K562 (cell line): Measurements from ENCODE around the gene PGF. TPM values are rescaled to one million over a fixed set of nuclear protein-coding genes. Genes with fewer than 3 reads are reported as not detected.

ENCODE experiments used
- BACH1 ChIP-seq: fragments of 200-800 bp; sonication (Bioruptor generic); IDR thresholded peaks from 2 replicates; pipeline ENCODE4 v1.6.1; 2016; ENCODE audit warnings: missing genetic modification characterization, missing compliant biosample characterization
- EP300 ChIP-seq: IDR thresholded peaks from 2 replicates; pipeline ENCODE4 v1.6.1; 2012; ENCODE audit warnings: low read length, improper control_type of control experiment
- GATAD2A ChIP-seq: fragments of 450-650 bp; IDR thresholded peaks from 2 replicates; pipeline ENCODE4 v1.6.1; 2017
- HMGN3 ChIP-seq: IDR thresholded peaks from 2 replicates; pipeline ENCODE4 v1.6.1; 2011; ENCODE audit warnings: borderline replicate concordance, low read depth, mild to moderate bottlenecking, mixed read lengths, low read length; ENCODE audit not compliant: insufficient read length; ENCODE audit errors: extremely low read depth
- NCOA1 ChIP-seq: fragments of 450-650 bp; IDR thresholded peaks from 2 replicates; pipeline ENCODE4 v1.6.1; 2016; ENCODE audit warnings: low read depth
- TCFL5 ChIP-seq: fragments of 250-450 bp; sonication (Bioruptor Pico); conservative IDR thresholded peaks from 2 replicates; pipeline ENCODE4 v1.6.1; 2021; ENCODE audit warnings: mild to moderate bottlenecking, moderate library complexity, matching md5 sums
- YBX1 ChIP-seq: fragments of 450-650 bp; IDR thresholded peaks from 2 replicates; pipeline ENCODE4 v1.7.1; 2016; ENCODE audit warnings: mild to moderate bottlenecking
- ZNF316 ChIP-seq: fragments of 450-650 bp; IDR thresholded peaks from 2 replicates; pipeline ENCODE4 v1.6.1; 2016
- polyA plus RNA-seq, 8 experiments: library from polyadenylated mRNA; depleted of rRNA in 4 of 8; stranded (reverse) in 5 of 8; unstranded in 3 of 8; fragments of >200 nt; fragmentation: Nextera tagmentation in 2 of 8; fragmentation: Illumina TruSeq in 1 of 8; extraction: Ambion mirVana in 2 of 8; extraction: Trizol in 1 of 8; gene quantifications; 2 replicates each; pipeline versions ENCODE4 v1.2.1 to v1.2.3, GENCODE V29; 2011 to 2014; ENCODE audit warnings: inconsistent platforms in 1 of 8, missing spikeins in 1 of 8
- total RNA-seq, 7 experiments: library from RNA; depleted of rRNA in 6 of 7; stranded (reverse); fragments of >200 nt in 6 of 7; fragmentation: Illumina TruSeq in 2 of 7; extraction: Trizol in 2 of 7; gene quantifications; 2 replicates each; pipeline versions ENCODE4 v1.2.1 to v1.2.3, GENCODE V29; 2011 to 2021; ENCODE audit warnings: low replicate concordance in 1 of 7
- TF ChIP-seq, protein P1 (sequence below): sonication (generic); formaldehyde crosslinking; IDR thresholded peaks from 2 replicates; pipeline ENCODE4 v1.8.0; 2023; ENCODE audit warnings: mild to moderate bottlenecking, missing genetic modification reagents
- TF ChIP-seq, protein P2 (sequence below), 2 experiments: fragments of 450-650 bp in 1 of 2; sonication (generic) in 1 of 2; formaldehyde crosslinking in 1 of 2; IDR thresholded peaks; 2 replicates each; pipeline versions ENCODE4 v1.7.1 to v1.9.0; 2016 to 2022; ENCODE audit warnings: inconsistent platforms in 1 of 2, mild to moderate bottlenecking in 1 of 2, missing genetic modification reagents in 1 of 2

Gene PGF
- total and polyA plus RNA-seq, 9 of the 15 experiments (the other 6 are each of a cell fraction or from before 2014, with no cell fraction given), result 0.04 to 0.44 (median 0.18) TPM

GRCh38 chr14:74962046-74962445 is 6.6 kb upstream of the PGF start (continued):
- TF ChIP-seq HMGN3 (no peak), TCFL5 (CRISPR knock-in tag) (no peak), BACH1 (no peak), ZNF316 (no peak), YBX1 (no peak), NCOA1 (no peak), GATAD2A (no peak), EP300 (no peak)
- TF ChIP-seq, protein P1, sequence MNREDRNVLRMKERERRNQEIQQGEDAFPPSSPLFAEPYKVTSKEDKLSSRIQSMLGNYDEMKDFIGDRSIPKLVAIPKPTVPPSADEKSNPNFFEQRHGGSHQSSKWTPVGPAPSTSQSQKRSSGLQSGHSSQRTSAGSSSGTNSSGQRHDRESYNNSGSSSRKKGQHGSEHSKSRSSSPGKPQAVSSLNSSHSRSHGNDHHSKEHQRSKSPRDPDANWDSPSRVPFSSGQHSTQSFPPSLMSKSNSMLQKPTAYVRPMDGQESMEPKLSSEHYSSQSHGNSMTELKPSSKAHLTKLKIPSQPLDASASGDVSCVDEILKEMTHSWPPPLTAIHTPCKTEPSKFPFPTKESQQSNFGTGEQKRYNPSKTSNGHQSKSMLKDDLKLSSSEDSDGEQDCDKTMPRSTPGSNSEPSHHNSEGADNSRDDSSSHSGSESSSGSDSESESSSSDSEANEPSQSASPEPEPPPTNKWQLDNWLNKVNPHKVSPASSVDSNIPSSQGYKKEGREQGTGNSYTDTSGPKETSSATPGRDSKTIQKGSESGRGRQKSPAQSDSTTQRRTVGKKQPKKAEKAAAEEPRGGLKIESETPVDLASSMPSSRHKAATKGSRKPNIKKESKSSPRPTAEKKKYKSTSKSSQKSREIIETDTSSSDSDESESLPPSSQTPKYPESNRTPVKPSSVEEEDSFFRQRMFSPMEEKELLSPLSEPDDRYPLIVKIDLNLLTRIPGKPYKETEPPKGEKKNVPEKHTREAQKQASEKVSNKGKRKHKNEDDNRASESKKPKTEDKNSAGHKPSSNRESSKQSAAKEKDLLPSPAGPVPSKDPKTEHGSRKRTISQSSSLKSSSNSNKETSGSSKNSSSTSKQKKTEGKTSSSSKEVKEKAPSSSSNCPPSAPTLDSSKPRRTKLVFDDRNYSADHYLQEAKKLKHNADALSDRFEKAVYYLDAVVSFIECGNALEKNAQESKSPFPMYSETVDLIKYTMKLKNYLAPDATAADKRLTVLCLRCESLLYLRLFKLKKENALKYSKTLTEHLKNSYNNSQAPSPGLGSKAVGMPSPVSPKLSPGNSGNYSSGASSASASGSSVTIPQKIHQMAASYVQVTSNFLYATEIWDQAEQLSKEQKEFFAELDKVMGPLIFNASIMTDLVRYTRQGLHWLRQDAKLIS, result no peak
- TF ChIP-seq, protein P2, sequence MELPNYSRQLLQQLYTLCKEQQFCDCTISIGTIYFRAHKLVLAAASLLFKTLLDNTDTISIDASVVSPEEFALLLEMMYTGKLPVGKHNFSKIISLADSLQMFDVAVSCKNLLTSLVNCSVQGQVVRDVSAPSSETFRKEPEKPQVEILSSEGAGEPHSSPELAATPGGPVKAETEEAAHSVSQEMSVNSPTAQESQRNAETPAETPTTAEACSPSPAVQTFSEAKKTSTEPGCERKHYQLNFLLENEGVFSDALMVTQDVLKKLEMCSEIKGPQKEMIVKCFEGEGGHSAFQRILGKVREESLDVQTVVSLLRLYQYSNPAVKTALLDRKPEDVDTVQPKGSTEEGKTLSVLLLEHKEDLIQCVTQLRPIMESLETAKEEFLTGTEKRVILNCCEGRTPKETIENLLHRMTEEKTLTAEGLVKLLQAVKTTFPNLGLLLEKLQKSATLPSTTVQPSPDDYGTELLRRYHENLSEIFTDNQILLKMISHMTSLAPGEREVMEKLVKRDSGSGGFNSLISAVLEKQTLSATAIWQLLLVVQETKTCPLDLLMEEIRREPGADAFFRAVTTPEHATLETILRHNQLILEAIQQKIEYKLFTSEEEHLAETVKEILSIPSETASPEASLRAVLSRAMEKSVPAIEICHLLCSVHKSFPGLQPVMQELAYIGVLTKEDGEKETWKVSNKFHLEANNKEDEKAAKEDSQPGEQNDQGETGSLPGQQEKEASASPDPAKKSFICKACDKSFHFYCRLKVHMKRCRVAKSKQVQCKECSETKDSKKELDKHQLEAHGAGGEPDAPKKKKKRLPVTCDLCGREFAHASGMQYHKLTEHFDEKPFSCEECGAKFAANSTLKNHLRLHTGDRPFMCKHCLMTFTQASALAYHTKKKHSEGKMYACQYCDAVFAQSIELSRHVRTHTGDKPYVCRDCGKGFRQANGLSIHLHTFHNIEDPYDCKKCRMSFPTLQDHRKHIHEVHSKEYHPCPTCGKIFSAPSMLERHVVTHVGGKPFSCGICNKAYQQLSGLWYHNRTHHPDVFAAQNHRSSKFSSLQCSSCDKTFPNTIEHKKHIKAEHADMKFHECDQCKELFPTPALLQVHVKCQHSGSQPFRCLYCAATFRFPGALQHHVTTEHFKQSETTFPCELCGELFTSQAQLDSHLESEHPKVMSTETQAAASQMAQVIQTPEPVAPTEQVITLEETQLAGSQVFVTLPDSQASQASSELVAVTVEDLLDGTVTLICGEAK (IDR thresholded peaks at IDR 0.05), result no peak
- TF ChIP-seq, protein P2 (CRISPR knock-in tag; IDR thresholded peaks at IDR 0.05), result no peak
- TF ChIP-seq, all 486 proteins: peak for 0
